Measurements from ENCODE around the gene RABGGTA.

DNA sequence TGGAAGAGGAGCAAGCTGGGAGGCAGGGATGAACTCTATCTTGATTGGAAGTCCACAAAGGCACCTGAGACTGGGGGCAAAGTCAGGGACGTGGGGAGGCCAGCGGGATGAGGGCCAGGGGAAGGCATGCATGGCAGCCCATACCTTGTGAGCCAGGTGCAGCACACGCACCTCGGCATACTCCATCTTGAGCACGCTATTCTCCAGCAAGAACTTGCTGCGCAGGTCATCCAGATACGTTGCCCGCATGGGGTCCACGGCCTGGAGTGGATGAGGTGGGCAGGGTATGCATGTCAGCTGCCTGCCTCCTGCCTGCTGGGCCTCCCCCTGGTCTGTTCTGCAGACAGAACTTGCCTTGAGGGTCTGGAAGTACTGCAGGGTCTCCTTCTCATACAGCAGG lies 3.9 kb downstream of the RABGGTA start:
- no peak for TF ChIP-seq TCF12 (IDR thresholded peaks at IDR 0.05; ENCODE audit: low read depth)
- TF ChIP-seq RAD21 (IDR thresholded peaks at IDR 0.05; ENCODE audit: low read depth), result no peak
- no peak for TF ChIP-seq TAF1 (IDR thresholded peaks at IDR 0.05; ENCODE audit: low read depth)
- TF ChIP-seq YY1 (IDR thresholded peaks at IDR 0.05; ENCODE audit: low read depth), result no peak
- TF ChIP-seq EP300 (IDR thresholded peaks at IDR 0.05; ENCODE audit: borderline replicate concordance), result no peak
- TF ChIP-seq CREB1 (IDR thresholded peaks at IDR 0.05; ENCODE audit: low read depth), result no peak
- TF ChIP-seq, protein P1, sequence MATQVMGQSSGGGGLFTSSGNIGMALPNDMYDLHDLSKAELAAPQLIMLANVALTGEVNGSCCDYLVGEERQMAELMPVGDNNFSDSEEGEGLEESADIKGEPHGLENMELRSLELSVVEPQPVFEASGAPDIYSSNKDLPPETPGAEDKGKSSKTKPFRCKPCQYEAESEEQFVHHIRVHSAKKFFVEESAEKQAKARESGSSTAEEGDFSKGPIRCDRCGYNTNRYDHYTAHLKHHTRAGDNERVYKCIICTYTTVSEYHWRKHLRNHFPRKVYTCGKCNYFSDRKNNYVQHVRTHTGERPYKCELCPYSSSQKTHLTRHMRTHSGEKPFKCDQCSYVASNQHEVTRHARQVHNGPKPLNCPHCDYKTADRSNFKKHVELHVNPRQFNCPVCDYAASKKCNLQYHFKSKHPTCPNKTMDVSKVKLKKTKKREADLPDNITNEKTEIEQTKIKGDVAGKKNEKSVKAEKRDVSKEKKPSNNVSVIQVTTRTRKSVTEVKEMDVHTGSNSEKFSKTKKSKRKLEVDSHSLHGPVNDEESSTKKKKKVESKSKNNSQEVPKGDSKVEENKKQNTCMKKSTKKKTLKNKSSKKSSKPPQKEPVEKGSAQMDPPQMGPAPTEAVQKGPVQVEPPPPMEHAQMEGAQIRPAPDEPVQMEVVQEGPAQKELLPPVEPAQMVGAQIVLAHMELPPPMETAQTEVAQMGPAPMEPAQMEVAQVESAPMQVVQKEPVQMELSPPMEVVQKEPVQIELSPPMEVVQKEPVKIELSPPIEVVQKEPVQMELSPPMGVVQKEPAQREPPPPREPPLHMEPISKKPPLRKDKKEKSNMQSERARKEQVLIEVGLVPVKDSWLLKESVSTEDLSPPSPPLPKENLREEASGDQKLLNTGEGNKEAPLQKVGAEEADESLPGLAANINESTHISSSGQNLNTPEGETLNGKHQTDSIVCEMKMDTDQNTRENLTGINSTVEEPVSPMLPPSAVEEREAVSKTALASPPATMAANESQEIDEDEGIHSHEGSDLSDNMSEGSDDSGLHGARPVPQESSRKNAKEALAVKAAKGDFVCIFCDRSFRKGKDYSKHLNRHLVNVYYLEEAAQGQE (IDR thresholded peaks at IDR 0.05; ENCODE audit: low read depth), result no peak

Measured in Ishikawa (cell line).